Neural cell (in vitro differentiated cells): Measurements from ENCODE around the gene GAS7. TPM values are rescaled to one million over a fixed set of nuclear protein-coding genes. Genes with fewer than 3 reads are reported as not detected.

Source experiments
- H2AFZ ChIP-seq: fragments of 200-600, 300-800 bp; sonication (generic), shearing (Covaris generic); 2 replicates; pipeline ENCODE4 v1.6.0; 2014; ENCODE audit warnings: low read depth, mild to moderate bottlenecking, antibody characterized with exemption, low read length, moderate library complexity
- H3F3A ChIP-seq: fragments of 200-600 bp; shearing (Covaris generic); 2 replicates; pipeline ENCODE4 v1.6.1; 2016; ENCODE audit warnings: mild to moderate bottlenecking, moderate library complexity, mixed read lengths, antibody characterized with exemption, low read length; ENCODE audit not compliant: insufficient read depth, poor library complexity, severe bottlenecking
- H3K27ac ChIP-seq: fragments of 200-600, 300-800 bp; sonication (generic), shearing (Covaris generic); 2 replicates; pipeline ENCODE4 v1.5.1; 2014; ENCODE audit warnings: mild to moderate bottlenecking, low read length, moderate library complexity
- H3K27me3 ChIP-seq: fragments of 300-800, 200-600 bp; sonication (generic), shearing (Covaris generic); 2 replicates; pipeline ENCODE4 v1.6.0; 2014; ENCODE audit warnings: mild to moderate bottlenecking, low read depth, low read length, moderate library complexity; ENCODE audit not compliant: insufficient read depth
- H3K36me3 ChIP-seq: fragments of 300-800, 200-600 bp; sonication (generic), shearing (Covaris generic); 2 replicates; pipeline ENCODE4 v1.5.1; 2014; ENCODE audit warnings: mild to moderate bottlenecking, antibody characterized with exemption, low read length, moderate library complexity; ENCODE audit not compliant: insufficient read depth
- H3K4me2 ChIP-seq: fragments of 300-800, 200-600 bp; sonication (generic), shearing (Covaris generic); 2 replicates; pipeline ENCODE4 v1.6.0; 2014; ENCODE audit warnings: mild to moderate bottlenecking, low read length
- H3K4me3 ChIP-seq: fragments of 300-800, 200-600 bp; sonication (generic), shearing (Covaris generic); 2 replicates; pipeline ENCODE4 v1.5.1; 2014; ENCODE audit warnings: mild to moderate bottlenecking, low read length, moderate library complexity
- H3K79me2 ChIP-seq: fragments of 200-600 bp; shearing (Covaris generic); replicated peaks from 2 replicates; pipeline ENCODE4 v1.6.0; 2014; ENCODE audit warnings: mild to moderate bottlenecking, low read length, moderate library complexity; ENCODE audit not compliant: insufficient read depth
- H3K9ac ChIP-seq: fragments of 300-800, 200-600 bp; sonication (generic), shearing (Covaris generic); 2 replicates; pipeline ENCODE4 v1.6.1; 2016; ENCODE audit warnings: mild to moderate bottlenecking, low read length, mixed read lengths
- H3K9me2 ChIP-seq: fragments of 200-600 bp; shearing (Covaris generic); 2 replicates; pipeline ENCODE4 v1.6.1; 2016; ENCODE audit warnings: mild to moderate bottlenecking, low read length, mixed read lengths; ENCODE audit not compliant: insufficient read depth
- H3K9me3 ChIP-seq: fragments of 200-600, 300-800 bp; sonication (generic), shearing (Covaris generic); 2 replicates; pipeline ENCODE4 v1.6.1; 2016; ENCODE audit warnings: mild to moderate bottlenecking, mixed run types, low read length, moderate library complexity, mixed read lengths
- H4K20me1 ChIP-seq: fragments of 200-600 bp; shearing (Covaris generic); 2 replicates; pipeline ENCODE4 v1.6.1; 2016; ENCODE audit warnings: mild to moderate bottlenecking, mixed run types; ENCODE audit not compliant: insufficient read depth
- EP300 ChIP-seq: fragments of 450-650 bp; conservative IDR thresholded peaks from 2 replicates; pipeline ENCODE4 v1.6.1; 2014; ENCODE audit warnings: antibody characterized with exemption, mild to moderate bottlenecking, moderate library complexity; ENCODE audit not compliant: poor library complexity, severe bottlenecking
- EZH2 ChIP-seq: fragments of 200-600, 300-800 bp; shearing (Covaris generic), sonication (generic); IDR thresholded peaks from 2 replicates; pipeline ENCODE4 v1.6.1; 2014; ENCODE audit warnings: antibody characterized with exemption, low read length, borderline replicate concordance, mild to moderate bottlenecking; ENCODE audit not compliant: insufficient read depth, poor library complexity, severe bottlenecking
- MXI1 ChIP-seq: fragments of 450-650 bp; conservative IDR thresholded peaks from 2 replicates; pipeline ENCODE4 v1.6.1; 2014; ENCODE audit warnings: antibody characterized with exemption, mild to moderate bottlenecking; ENCODE audit not compliant: poor library complexity, severe bottlenecking
- POLR2AphosphoS5 ChIP-seq: IDR thresholded peaks from 2 replicates; pipeline ENCODE4 v1.6.1; 2012
- RAD21 ChIP-seq: fragments of 450-650 bp; conservative IDR thresholded peaks from 2 replicates; pipeline ENCODE4 v1.6.1; 2014; ENCODE audit warnings: antibody characterized with exemption, mild to moderate bottlenecking, moderate library complexity
- SMC3 ChIP-seq: fragments of 450-650 bp; conservative IDR thresholded peaks from 2 replicates; pipeline ENCODE4 v1.6.1; 2014; ENCODE audit warnings: antibody characterized with exemption, mild to moderate bottlenecking, moderate library complexity; ENCODE audit not compliant: poor library complexity
- TAF1 ChIP-seq: IDR thresholded peaks from 2 replicates; pipeline ENCODE4 v1.6.1; 2012; ENCODE audit warnings: low read depth
- polyA plus RNA-seq: library from polyadenylated mRNA; depleted of rRNA; stranded (reverse); fragments of >200 nt; gene quantifications from 2 replicates; pipeline ENCODE4 v1.2.3, GENCODE V29; 2014
- TF ChIP-seq, protein P1 (sequence below): fragments of 450-650 bp; IDR thresholded peaks from 2 replicates; pipeline ENCODE4 v1.5.1; 2014; ENCODE audit warnings: antibody characterized with exemption, mild to moderate bottlenecking, moderate library complexity; ENCODE audit not compliant: poor library complexity, severe bottlenecking
- TF ChIP-seq, protein P2 (sequence below): IDR thresholded peaks from 2 replicates; pipeline ENCODE4 v1.6.1; 2012; ENCODE audit warnings: borderline replicate concordance

GAS7 gene
- polyA plus RNA-seq, 1 donor from 2014 or later, result 23.6 TPM

GRCh38 chr17:9898812-9899211 is 299.6 kb downstream of the GAS7 start:
- Histone ChIP-seq H3K9me2 (no peaks in the 10 kb centered on the region), H3K27me3 (no peaks in the 10 kb centered on the region), H4K20me1 (no peaks in the 10 kb centered on the region), H3K36me3 (no peaks in the 10 kb centered on the region), H3K9me3 (no peaks in the 10 kb centered on the region), H2AFZ (no peak overlapping the region), H3K4me2 (no peak overlapping the region), H3K79me2 (no peaks in the 10 kb centered on the region), H3K9ac (no peak overlapping the region), H3K27ac (no peak overlapping the region), H3K4me3 (no peak overlapping the region), H3F3A (no peaks in the 10 kb centered on the region)
- TF ChIP-seq SMC3, result no peak
- no peak for TF ChIP-seq MXI1
- TF ChIP-seq POLR2AphosphoS5, result no peak

DNA sequence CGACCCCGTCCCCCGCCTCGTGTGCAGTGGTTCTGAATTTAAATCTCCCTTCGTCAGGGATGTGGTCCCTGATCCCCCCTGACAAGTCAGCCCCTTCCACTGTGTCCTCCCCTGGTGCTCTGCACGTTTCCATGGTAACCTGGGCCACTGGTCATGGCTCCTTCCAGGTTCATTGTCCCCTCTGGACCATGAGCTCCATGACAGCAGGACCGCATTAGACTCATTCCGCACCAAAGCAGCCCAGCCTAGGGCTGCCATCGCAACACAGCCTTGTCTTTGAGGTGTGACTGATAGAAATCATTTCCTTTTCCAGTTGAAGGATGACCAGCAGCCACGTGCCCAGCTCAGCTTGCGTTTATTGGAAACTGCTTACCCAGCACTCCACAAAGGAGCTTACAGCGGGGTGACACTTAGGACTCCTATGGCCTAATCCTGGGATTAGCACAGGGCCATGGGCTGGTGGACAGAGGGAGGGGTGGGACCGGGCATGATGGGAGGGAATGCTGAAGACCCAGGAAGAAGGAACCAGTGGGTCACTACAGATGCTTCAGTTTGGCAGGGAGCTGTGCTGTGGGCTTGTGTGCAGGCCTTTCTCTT is 300.9 kb downstream of the GAS7 start:
- no peak overlapping the region for H3K4me2 ChIP-seq
- H3K27me3 ChIP-seq, result no peaks in the 10 kb centered on the region
- no peak overlapping the region for H2AFZ ChIP-seq
- no peaks in the 10 kb centered on the region for H3F3A ChIP-seq
- TF ChIP-seq RAD21, result no peak
- no peak for TF ChIP-seq MXI1
- TF ChIP-seq SMC3, result no peak
- no peak for TF ChIP-seq EZH2
- TF ChIP-seq TAF1, result no peak
- H3K79me2 ChIP-seq, result no peaks in the 10 kb centered on the region
- no peaks in the 10 kb centered on the region for H3K9me2 ChIP-seq
- no peaks in the 10 kb centered on the region for H4K20me1 ChIP-seq
- H3K9me3 ChIP-seq, result no peaks in the 10 kb centered on the region
- H3K36me3 ChIP-seq, result no peaks in the 10 kb centered on the region
- no peak overlapping the region for H3K4me3 ChIP-seq
- no peak overlapping the region for H3K9ac ChIP-seq
- H3K27ac ChIP-seq, result no peak overlapping the region

DNA sequence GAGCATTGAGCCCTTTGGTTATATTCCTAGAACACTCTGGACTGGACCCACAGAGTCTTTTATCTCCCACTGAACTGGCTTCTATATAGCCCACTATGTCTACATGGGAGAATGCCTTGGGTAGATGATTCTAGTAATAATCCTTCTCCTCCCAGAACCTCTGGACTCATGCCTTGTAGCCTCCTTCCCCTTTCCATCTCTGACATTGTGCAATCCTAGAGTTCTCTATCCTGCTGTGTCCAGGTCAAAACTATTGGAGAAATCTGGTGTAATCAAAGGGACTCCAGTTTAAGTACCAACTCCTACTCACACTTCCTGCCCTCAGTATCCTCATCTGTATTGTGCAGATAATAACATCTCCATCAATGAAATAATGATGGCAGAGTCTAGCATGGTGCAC is 302.5 kb downstream of the GAS7 start:
- no peaks in the 10 kb centered on the region for H3K79me2 ChIP-seq
- no peak overlapping the region for H3K27ac ChIP-seq
- no peaks in the 10 kb centered on the region for H3K9me2 ChIP-seq
- H3K36me3 ChIP-seq, result no peaks in the 10 kb centered on the region
- TF ChIP-seq EZH2, result no peak
- TF ChIP-seq, protein P1, sequence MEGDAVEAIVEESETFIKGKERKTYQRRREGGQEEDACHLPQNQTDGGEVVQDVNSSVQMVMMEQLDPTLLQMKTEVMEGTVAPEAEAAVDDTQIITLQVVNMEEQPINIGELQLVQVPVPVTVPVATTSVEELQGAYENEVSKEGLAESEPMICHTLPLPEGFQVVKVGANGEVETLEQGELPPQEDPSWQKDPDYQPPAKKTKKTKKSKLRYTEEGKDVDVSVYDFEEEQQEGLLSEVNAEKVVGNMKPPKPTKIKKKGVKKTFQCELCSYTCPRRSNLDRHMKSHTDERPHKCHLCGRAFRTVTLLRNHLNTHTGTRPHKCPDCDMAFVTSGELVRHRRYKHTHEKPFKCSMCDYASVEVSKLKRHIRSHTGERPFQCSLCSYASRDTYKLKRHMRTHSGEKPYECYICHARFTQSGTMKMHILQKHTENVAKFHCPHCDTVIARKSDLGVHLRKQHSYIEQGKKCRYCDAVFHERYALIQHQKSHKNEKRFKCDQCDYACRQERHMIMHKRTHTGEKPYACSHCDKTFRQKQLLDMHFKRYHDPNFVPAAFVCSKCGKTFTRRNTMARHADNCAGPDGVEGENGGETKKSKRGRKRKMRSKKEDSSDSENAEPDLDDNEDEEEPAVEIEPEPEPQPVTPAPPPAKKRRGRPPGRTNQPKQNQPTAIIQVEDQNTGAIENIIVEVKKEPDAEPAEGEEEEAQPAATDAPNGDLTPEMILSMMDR, result no peak
- TF ChIP-seq, protein P2, sequence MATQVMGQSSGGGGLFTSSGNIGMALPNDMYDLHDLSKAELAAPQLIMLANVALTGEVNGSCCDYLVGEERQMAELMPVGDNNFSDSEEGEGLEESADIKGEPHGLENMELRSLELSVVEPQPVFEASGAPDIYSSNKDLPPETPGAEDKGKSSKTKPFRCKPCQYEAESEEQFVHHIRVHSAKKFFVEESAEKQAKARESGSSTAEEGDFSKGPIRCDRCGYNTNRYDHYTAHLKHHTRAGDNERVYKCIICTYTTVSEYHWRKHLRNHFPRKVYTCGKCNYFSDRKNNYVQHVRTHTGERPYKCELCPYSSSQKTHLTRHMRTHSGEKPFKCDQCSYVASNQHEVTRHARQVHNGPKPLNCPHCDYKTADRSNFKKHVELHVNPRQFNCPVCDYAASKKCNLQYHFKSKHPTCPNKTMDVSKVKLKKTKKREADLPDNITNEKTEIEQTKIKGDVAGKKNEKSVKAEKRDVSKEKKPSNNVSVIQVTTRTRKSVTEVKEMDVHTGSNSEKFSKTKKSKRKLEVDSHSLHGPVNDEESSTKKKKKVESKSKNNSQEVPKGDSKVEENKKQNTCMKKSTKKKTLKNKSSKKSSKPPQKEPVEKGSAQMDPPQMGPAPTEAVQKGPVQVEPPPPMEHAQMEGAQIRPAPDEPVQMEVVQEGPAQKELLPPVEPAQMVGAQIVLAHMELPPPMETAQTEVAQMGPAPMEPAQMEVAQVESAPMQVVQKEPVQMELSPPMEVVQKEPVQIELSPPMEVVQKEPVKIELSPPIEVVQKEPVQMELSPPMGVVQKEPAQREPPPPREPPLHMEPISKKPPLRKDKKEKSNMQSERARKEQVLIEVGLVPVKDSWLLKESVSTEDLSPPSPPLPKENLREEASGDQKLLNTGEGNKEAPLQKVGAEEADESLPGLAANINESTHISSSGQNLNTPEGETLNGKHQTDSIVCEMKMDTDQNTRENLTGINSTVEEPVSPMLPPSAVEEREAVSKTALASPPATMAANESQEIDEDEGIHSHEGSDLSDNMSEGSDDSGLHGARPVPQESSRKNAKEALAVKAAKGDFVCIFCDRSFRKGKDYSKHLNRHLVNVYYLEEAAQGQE, result no peak
- TF ChIP-seq TAF1, result no peak
- no peak for TF ChIP-seq MXI1
- no peak for TF ChIP-seq EP300
- TF ChIP-seq RAD21, result no peak
- no peak for TF ChIP-seq POLR2AphosphoS5
- TF ChIP-seq SMC3, result no peak
- H2AFZ ChIP-seq, result no peak overlapping the region
- H3K9me3 ChIP-seq, result no peaks in the 10 kb centered on the region
- no peaks in the 10 kb centered on the region for H3K27me3 ChIP-seq
- H3K4me3 ChIP-seq, result no peak overlapping the region
- no peaks in the 10 kb centered on the region for H3F3A ChIP-seq
- no peaks in the 10 kb centered on the region for H4K20me1 ChIP-seq
- no peak overlapping the region for H3K9ac ChIP-seq
- H3K4me2 ChIP-seq, result no peak overlapping the region
